GM18867 (cell line): Measurements from ENCODE around the gene CHIC1.

Experiments used
- ATAC-seq: cut with Tn5 transposase; IDR thresholded peaks from one replicate; pipeline ENCODE4 v1.9.1; 2021; ENCODE audit warnings: mild to moderate bottlenecking, moderate library complexity; ENCODE audit not compliant: unreplicated experiment

The CHIC1 gene

DNA sequence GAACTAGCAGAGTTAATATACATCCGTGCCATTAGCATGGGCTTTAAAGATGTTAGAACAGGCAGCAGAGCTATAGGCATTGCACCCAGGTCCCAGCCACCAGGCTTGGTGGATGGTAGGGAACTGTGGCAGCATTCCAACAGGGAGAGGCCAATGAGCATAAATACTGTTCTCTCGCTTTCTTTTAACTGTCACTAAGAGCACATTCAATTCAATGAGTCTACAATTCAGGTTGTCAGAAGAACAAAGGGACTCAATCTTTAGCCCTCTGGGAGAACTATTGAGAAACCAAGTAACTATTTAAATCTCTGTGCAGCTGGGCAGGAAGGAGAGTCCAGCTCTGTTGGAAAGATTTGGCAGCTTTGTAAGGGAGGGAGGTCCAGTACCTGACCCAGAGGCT lies 165.6 kb downstream of the CHIC1 start:
- no peak for ATAC-seq
